Fibroblast of skin of back (primary cell): ENCODE data around the gene SYNGR3.

Source experiments
- DNase-seq: peaks from one replicate; pipeline ENCODE4 v3.0.0-alpha.2; 2013

SYNGR3 gene

DNA sequence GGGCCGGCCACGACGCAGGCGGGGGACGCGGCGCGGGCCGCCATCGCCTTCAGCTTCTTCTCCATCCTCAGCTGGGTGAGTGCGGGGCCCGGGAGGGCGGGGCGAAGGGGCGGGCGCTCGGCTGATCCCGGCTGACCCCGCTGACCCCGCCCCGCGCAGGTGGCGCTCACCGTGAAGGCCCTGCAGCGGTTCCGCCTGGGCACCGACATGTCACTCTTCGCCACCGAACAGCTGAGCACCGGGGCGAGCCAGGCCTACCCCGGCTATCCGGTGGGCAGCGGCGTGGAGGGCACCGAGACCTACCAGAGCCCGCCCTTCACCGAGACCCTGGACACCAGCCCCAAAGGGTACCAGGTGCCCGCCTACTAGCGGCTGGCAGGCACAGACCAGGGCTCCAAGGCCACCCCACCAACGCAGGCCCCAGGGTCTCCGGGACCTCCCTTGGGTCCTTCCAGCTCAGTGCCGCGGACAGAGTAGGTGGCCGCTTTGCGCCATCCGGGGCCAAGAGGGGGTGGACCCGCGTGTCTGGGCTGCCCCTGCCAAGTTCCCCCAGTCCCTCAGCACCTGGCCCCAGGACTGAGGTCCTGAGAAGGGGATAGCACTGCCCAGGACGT lies 3.0 kb downstream of the SYNGR3 start:
- DNase-seq, result no peak

DNA sequence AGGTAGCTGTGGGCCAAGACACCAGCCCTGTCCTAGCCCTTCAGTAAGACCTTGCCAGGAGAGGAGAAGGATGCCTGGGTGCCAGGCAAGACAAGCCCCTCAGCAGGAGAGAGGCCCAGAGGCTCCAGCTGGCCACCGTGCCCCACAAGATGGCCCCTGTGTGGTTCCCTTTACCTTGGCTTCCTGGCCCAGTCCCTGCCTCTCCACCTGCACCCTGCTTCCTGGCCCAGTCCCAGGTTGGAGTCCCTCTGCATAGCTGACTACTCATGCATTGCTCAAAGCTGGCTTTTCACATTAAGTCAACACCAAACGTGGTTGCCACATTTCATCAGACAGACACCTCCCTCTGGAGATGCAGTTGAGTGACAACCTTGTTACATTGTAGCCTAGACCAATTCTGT lies 4.0 kb downstream of the SYNGR3 start:
- DNase-seq, result peak; percentile 30

DNA sequence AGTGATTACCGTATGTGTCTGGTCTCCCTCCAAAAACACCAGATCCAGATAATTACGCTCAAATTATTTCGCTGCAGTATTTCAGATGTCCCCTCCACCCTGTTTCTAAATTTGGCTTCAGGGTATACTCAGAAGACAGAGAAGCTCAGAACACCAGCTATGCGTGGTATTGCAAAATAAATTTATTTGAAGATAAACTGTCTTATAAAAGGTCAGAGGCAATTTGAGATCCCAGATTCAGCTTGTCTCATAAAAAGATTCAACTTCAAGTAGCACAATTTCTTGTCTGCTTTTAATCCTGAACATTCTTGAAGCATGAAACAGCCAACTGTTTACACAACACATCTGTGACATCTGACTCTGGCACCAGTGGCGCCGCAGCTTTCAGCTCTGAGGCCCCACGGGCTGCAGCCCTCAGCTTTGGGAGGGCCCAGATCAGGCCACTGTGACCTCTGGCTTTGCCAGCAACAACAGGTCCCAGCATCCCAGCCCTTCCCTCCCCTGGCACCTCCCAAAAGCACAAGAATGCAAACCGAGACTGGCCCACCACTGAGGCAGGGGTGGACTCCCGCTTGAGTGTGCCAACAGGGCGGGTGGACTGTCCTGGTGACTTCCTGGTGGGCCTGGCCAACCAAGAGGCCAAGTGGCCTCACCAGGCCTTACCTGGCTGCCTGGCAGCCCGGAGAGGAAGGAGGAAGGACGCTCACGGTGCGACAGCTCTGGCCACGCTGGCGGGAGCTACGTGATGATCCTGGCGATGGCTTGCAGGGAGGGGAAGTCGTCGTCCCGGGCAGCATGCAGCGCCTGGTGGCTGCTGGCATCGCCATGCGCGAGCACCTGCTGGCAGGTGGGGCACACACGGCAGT lies 8.0 kb downstream of the SYNGR3 start:
- no peak for DNase-seq

DNA sequence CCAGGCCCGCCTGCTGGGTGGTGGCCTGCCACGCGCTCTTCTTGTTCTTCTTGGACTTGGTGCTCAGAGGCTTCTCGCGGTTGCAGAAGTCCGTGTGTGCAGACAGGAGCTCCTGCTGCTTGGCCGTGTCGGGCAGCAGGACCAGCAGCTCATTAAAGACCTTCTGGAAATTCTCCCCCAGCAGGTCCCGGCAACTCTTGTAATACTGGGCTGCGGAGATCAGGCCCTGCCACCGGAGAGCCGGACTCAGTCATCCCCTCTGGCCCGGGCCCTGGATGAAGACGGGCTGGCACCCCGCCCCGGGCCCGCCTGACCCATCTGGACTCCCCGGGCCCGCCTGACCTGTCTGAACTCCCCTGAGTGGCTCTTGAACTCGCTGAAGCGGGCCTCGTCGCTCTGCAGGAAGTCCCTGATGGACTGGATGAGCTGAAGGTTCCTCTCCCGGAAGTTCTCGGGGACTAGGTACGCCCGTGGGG lies 8.6 kb downstream of the SYNGR3 start:
- DNase-seq, result no peak

DNA sequence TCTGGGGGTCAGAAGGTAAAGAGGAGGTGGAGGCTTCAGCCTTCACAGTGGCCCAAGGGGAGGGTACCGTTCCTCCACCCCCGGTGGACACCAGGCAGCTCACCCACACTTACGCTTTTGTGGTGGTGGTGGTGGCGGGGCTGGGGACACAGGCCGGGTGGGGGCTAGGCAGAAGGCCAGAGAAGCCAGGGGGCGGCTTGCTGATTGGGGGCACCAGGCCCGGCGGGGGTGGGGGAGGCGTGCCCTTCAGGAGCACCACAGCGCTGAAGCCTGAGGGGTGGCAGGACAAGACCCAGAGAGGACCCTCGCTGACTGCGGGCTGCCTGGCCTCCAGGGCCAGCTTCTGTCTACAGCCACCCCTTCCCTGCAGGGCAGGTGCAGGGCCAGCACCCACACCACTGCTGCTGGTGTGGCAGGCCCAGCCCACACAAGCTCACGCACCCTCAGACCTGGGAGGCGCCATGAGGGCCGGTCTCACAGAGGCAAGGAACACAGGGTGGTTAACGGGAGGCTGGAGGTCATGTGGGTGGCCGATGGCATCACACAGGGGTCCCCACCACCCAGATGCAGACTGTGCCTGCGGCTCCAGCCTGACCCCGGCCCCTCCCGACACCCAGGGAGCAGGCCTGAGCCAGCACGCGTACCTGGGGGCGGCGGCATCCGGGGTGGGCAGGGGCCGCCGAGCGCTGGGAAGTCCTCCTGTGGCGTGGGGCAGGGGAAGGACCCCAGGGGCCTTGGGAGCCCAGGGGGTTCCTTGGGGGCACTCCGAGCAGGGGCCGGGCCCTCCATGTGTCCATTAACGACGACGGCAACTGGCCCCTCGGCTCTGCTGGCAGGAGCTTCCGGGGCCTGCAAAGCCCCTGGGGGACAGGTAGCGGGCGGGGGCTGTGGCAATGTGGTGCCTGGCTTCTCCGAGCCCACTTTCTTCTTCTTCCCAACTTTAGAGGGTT lies 9.4 kb downstream of the SYNGR3 start:
- DNase-seq, result no peak

DNA sequence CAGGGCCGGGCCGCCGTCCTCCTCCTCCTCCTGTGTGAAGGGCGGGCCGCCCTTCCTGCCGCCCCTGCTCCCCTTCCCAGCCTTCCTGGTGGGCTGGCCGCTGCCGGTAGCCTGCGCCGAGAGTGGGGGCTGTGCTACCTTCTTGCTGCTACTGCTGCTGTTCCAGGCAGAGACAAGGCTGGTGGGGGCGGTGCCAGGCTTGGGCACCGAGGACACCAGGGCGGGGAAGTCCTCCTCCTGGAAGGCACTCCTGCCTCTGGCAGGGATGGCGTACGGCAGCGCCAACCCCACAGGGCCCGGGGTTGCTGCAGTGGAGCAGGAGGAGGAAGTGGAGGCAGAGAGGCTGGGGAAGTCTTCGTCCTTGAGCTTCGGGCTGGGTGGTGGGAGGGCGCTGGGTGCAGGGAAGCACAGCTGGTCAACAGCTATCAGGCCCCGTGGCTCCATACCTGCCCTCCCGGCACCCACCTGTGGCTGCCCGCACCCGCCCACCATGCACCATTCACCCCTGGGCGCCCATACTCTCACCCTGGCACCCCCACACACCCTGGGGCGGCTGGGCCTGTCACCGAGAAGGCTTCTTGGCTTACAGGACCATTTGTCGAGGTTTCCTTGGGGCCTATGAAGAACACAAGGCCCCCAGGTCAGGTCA lies 10.2 kb downstream of the SYNGR3 start:
- DNase-seq, result no peak

DNA sequence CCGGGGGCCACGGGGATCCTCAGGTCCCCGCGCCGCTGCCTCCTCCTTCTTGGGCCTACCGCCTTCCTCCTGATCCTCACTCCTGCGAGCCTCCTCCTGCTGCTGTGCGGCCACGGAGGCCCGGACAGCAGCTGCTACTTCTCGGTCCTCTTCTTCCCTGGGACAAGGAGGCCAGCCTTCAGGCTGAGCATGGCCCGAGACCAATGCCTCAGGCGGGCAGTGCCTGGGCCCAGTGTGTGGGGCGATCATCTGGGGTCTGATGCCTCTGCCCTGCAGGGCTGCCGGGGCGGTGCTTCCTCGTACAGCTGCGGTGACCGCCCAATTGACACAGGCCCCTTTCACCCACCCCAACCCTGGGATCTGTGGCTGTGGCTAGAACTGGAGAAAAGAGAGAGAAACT lies 11.3 kb downstream of the SYNGR3 start:
- DNase-seq, result no peak

DNA sequence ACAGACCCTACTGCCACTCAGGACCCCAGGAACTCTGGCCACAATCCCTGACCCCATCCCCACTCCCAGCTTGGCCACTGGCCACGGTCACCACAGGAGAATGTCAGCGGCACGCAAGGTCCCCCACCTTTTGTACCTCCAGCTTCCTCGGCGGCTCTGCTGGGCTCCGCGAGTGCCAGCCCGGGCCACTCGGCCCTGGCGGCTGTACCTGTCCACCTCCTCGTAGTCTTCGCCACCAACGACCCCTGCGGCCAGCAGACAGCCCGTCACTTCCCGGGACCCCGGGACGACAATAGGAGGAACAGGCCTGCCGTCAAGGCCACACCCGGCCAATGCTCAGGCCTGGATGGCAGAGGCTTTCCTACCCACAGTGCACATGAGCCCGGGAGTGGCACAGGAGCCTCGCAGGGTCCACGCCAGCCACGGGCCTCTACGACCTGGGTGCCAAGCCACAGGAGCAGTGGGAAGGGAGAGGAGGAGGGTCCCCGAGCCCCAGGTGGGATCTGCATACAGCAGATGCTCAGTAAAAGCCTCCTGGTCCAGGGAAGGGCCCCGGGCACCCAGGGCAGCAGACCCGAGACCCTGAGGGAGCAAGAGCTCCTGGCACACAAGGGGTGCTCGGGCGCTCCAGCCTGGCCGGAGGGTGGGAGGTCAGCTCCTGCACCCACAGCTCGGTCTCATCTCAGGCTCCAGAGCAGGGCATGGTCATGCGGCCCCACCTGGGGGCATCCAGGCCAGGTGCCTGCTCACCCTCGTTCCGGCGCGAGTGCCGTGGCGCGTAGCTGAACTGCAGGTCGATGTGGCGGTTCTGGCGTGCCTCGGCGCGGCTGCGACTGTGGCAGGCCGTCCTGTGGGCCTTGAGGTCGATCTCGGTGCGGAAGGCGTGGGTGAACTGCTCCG lies 11.9 kb downstream of the SYNGR3 start:
- DNase-seq, result no peak

DNA sequence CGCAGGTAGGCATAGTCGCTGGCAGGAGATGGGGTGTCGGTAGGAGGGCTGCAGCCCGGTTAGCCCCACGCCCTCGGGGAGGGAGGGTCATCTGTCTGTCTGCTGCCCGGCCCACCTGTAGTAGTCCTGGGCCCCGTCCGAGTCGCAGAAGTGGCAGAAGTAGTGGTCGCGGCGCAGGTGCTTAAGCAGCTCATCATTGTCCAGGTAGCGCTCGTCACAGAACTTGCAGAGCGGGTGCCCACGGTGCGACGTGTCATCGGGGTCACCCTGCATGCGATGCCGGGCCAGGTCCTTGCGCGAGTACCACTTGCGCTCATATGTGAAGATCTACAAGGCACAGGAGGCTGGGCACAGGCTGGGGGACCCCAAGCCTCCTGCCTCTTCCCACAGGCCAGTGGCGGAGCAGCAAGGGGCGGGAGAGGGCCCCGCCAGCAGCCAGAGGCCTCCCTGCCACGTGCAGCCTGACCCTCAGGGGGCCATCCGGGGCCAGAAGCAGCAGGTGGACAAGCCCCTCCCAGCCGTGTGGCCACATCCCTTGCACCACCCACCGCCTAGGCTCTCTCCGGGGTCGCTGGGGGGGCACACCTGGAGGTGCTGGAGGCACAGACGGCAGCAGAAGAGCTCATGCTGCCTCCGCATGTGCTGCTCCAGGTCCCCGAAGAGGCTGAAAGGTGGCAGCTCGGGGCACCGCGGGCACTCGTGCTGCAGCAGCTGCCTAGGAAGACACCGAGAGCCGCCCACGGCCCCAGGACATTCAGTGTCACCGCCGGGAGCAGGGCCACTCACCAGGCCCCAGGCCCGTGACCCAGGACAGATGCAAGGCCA lies 12.8 kb downstream of the SYNGR3 start:
- no peak for DNase-seq

DNA sequence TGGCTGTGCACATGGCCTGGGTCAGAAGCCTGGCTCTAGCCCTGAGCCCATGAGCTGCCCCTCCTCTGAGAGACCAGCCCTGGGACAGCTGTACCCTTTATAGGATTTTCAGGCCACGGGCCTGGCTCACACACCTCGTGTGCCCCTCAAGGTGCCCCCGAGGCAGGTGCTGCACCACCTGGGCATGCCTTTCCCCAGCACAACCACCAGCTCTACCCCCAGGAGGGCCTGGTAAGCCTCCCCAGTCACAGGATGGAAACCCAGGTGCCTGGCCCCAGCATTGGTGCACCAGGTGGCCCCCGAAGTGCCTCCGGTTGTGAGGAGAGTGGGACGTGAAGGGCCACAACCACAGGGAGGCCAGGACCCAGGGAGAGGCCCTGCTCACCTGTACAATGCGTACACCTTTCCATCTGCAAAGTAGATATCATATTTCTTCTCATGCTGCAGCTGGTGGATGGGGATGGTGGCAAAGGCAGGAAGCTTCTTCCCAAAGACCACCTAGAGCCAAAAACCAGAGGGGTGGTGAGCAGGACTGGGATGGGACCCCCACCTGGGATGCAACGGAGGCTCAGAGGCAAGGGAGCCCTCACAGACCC lies 13.6 kb downstream of the SYNGR3 start:
- no peak for DNase-seq

DNA sequence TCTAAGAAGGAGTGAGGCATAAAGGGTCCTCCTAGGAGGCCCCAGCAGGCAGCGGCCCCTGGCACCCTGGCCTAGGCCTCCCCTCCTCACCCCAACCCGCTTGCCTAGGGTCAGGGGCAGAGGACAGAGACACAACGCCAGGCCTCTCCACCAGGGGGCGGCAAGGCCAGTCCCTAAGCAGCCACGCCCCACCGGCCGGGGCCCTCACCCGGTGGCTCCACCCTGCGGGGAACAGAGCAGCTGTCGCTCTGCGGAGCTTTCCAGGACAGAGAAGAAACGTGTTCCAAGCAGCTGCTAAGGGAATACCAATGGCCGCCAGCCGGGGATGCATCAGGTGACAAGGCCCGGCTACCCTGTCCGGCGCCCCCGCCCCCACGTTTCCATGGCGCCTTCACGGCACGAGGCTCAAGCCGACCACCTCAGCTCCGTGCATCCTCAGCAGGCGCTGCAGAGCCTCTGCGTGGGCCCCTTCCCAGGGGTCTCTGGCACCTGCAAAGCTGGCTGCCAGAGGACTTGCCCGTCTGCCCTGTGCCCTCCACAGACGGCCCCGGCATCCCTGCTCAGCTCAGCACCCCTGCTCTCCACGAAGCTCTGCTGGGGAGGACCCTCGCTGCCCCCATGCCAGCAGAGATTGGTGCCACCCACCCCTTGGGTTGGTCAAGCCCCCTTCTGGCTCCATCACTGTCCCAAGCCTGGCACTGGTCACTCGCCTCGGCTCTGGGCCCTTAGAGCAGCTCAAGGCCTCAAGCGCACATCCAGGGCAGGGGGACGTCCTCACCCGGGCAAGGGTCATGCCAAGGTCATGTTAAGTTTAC lies 14.3 kb downstream of the SYNGR3 start:
- peak; percentile 83 for DNase-seq

DNA sequence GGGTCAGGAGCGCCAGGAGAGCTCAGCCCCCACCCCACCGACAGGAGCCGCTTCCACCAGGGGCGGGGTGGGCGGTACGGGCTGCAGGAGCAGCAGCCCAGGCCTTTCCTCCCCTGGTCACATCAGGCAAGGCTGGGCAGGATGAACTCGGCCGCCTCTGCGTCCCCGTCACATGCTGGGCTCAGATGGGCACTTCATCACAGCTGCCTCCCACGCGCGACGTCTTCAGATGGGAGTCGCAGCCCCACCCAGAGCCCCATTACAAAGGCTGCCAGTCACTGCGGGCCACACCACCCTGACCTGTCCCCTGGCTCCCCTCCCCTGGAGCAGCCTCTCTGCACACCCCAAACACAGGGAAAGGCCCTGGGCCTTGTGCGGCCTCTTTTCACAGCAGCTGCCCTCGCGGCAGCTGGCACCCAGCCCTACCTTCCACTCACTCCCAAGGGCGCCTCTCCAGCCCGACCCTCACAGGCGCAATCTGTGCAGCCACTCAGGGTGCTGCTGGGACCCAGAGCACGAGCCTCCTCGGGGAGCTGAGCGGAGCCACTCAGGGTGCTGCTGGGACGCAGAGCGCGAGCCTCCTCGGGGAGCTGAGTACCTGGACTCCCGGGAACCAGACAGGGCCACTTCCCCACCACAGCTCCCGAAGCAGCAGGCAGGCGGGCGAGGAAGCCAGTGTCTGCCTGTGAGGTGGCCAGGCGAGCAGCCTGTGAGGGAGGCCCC lies 15.2 kb downstream of the SYNGR3 start:
- no peak for DNase-seq

DNA sequence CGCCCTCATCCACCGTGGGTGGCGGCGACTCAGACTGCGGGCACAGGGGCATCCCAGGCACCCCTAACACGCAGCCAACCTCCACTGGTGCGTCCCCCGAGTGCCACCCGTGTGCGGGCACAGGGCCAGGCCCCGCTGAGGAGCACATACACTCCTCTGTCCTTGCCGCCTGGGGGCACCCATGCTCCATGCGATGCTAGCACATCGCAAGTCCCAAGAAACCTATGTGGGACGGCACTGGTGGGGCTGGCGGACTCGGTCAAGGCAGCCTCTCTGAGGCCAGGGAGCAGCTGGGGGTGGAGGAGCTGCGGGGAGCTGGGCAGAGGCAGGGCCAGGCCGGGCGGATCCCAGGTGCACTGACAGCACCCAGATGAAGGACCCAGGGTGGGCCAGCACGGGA lies 15.9 kb downstream of the SYNGR3 start:
- no peak for DNase-seq

DNA sequence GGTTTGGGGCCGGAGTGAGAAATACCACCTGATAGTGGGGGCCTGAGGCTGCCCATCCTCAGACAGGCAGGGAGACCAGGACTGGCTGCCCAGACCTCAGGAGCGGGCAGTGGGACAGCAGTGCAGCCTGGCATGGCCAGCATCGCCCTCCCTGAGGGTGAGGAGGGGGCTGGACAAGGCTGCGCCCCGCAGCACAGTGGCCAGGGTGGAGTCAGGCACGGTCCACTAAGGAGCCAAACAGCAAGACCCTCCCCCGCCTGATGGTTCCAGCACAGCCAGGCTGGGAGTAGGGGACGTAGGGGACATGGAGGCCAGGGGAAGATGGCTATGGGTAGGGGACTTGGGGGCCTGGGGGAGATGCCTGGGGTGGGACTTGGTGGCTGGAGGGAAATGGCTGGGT lies 16.5 kb downstream of the SYNGR3 start:
- DNase-seq, result no peak

DNA sequence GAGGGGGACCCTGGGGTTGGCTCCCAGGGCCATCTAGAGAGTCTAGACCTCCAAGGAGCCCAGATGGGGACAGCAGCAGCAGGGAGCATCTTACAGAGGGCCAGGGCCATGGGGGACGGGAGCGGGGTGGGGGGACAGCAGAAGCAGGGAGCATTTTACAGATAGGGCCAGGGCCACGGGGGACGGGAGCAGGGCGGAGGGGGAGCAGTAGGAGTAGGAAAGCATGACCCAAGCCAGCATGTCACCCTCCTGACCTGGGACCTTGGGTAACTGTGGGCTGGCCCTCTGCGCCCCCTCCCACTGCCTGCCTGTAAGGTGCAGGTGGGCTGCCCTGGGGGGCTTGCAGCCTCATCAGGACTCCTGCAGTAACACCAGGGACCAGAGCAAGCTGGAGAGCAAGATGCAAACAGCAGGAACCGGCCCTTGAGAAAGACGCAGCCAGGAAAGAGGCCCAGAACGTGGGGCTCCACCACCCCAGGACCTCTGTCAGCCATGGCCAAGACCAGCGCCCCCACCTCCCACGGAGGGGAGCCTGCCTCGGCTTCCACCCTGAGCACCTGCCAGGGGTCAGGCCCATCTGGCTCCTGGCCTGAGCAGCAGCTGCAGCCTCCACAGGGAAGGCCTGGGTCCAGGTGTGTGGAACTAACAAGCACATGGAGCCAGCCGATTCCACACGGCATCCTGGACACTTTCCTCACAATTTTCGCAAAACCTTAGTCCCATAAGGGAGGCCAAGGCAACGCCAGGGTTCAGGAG lies 17.5 kb downstream of the SYNGR3 start:
- no peak for DNase-seq

DNA sequence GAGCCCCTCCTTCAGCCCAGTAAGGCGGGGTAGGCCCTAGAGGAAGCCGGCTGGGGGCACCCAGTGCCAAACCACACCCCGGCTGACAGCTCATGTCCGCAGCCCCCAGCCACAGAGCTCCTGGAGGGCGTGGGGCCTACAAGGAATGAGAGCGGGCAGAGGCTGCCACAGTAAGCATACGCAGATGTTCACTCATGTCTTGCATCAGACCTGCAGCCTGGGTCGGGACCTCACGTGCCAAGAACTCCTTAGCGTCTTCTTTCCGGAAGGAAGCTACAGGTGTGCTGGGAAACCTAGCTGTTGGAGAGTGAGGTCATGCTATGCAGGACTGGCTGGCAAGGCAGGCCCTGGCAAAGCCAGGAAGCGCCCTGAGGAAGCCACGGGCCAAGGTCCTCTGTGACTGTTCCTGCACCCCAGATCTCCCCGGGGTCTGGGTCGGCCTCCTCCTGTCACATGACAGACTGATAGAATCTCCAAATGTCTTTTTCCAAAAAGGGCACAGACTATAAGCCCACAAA lies 18.3 kb downstream of the SYNGR3 start:
- DNase-seq, result peak; percentile 45

DNA sequence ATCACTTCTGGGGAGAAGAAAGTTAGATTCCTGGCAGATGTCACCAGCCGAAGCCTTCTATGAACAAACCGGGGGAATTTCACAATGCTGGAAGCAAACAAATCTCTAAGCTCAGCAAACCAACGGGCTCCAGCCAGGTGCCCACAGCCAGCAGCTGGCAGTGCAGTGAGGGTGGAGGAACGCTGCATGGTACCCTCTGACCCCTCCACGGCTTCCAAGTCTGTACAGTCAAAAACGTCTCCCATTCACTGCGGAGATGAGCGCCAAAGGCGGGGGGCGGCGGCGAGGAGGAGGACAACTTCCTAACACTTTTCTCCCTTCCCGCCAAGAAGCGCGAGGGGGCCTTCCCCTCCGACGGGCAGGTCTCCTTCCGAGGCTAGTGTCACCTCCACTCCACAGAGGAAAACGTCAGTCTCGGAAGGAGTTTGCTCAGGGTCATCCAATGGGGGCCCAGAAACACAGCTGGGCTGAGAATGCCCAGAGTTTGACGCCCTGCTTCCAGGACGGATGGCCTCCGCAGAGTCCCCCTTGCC lies 18.9 kb downstream of the SYNGR3 start:
- DNase-seq, result no peak
